NCI-H2196 (cell line): ENCODE results near the gene USP9X.
"Not testable (repeated sequence)": the region's sequence is repeated elsewhere in the genome, so short reads cannot be mapped to it uniquely, and the experiment has no call there.

Experiments used
- DNase-seq: peaks from one replicate; lab custom pipeline; 2025; ENCODE audit not compliant: unreplicated experiment; lab: John Stamatoyannopoulos, UW

Gene USP9X

GRCh38 chrX:41184312-41184711, 99.1 kb downstream of the USP9X start:
- DNase-seq, result no peak

GRCh38 chrX:41186946-41187345, 101.7 kb downstream of the USP9X start:
- not testable (repeated sequence) for DNase-seq

GRCh38 chrX:41189156-41189555, 103.9 kb downstream of the USP9X start:
- no peak for DNase-seq

DNA sequence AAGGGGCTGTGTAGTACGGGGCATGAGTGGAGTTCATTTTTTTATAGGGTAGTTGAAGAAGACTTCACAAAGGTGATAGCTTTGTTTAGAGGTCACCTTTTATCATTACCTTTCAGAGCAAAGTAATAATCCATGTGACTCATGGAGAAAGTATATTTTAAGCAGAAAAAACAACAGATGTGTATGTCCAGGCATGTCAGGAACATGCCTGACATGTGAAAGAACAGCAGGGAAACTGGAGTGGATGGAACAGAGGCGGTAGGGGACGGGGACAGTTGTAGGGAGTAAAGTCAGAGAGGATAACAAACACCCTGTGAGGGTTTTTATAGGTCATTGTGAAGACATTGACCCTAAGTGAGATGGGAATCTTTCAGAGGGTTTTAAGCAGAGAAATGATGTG, 107.6 kb downstream of the USP9X start:
- DNase-seq, result no peak

DNA sequence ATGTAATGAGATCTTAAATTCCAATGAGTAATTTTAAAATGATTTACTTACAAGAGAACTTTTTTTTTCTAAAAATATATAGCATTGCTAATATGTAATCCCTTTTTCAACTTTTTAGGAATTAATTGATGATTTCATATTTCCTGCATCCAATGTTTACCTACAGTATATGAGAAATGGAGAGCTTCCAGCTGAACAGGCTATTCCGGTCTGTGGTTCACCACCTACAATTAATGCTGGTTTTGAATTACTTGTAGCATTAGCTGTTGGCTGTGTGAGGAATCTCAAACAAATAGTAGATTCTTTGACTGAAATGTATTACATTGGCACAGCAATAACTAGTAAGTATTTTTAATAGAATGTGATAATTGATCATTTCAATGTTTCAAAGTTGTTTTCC, 113.2 kb downstream of the USP9X start:
- peak; percentile 43 for DNase-seq

- no peak for DNase-seq
Measured at GRCh38 chrX:41200785-41201184, 115.5 kb downstream of the USP9X start.

DNA sequence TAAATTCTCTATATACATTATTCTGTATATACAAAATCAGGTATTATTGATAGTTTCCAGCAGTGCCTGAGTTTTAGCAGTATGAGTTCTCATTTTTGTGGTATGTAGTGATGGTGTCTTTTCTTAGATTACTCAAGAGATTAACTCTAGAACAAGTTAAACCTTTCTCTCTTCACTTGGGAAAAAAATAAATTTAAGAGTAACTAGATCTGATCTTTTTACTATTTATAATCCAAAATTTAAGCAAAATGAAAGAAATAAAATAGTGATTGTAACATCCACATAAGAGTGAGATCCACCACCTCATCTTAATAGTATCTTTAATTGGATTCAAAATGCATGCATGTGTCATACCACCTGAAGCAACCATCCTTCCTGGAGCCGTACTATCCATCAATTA, 124.6 kb downstream of the USP9X start:
- no peak for DNase-seq

DNA sequence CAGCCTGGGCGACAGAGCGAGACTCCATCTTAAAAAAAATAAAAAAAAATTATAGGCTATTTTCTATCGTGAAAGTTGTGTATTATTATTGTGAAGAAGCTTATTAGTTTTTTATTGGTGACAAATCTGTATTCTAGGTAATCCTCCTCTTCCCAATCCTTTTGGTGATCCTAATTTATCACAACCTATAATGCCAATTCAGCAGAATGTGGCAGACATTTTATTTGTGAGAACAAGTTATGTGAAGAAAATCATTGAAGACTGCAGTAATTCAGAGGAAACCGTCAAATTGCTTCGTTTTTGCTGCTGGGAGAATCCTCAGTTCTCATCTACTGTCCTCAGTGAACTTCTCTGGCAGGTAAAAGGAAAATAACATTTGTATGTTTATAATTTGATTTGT, 139.4 kb downstream of the USP9X start:
- DNase-seq, result no peak

DNA sequence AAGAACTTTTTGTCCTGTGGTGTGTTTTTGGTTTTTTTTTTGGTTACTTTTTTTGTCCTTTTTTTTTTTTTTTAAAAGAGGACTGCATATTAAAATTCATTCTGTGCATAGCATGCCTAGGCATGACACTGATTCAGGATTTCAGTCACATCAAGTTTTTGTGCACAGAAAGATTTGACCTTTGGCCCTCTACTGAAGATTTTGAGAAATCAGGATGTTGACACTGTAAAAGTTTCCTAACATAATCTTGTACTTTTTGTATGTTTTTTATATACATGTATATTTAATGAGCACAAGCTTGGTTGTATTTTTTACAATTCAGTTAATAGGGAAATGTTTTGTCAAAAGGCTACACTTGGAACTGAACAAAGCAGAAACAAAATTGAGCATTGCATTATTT, 148.7 kb downstream of the USP9X start:
- DNase-seq, result no peak

GRCh38 chrX:41234471-41234870, 149.2 kb downstream of the USP9X start:
- DNase-seq, result not testable (repeated sequence)

- no peak for DNase-seq
Measured at GRCh38 chrX:41234962-41235361, 149.7 kb downstream of the USP9X start.

GRCh38 chrX:41236629-41237028, 151.4 kb downstream of the USP9X start:
- no peak for DNase-seq

GRCh38 chrX:41240509-41240908, 155.3 kb downstream of the USP9X start:
- no peak for DNase-seq

DNA sequence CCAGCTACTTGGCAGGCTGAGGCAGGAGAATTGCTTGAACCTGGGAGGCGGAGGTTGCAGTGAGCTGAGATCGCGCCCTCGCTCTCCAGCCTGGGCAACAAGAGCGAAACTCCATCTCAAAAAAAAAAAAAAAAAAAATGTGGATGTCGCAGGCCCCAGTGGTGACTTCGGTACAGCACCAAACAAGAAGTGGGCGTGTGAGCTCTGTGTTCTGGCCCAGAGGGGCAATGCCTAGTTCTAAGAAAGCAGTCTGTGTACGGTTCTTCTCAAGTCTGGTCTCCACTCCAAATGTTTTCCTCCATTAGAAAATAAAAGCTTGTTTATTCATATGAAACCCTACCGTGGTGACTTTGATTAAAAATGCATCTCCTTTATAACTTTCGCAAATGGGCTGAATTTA, 156.7 kb downstream of the USP9X start:
- DNase-seq, result no peak

- DNase-seq, result no peak
Measured at GRCh38 chrX:41245641-41246040, 160.4 kb downstream of the USP9X start.

GRCh38 chrX:41250867-41251266, 165.6 kb downstream of the USP9X start:
- DNase-seq, result no peak

- no peak for DNase-seq
Measured at GRCh38 chrX:41257801-41258200, 172.6 kb downstream of the USP9X start.

DNA sequence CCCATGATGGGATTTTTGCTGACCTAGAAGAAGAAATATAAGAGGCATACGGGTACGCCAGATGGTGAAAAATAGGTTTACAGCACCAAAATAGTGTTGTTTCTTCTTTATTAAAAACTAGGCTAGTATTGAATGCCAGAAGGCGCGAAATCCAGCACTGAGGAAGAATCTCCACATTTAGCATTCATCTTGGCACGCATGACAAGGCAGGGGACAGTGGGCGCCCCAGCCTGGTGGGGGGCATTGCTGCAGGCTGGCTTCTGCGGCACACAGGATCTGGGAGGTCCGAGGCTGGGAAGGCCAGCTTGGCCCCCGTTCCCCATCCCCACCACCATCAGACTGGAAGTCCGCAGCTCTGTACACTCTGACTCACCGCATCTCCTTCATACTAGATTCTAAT, 173.0 kb downstream of the USP9X start:
- no peak for DNase-seq

DNA sequence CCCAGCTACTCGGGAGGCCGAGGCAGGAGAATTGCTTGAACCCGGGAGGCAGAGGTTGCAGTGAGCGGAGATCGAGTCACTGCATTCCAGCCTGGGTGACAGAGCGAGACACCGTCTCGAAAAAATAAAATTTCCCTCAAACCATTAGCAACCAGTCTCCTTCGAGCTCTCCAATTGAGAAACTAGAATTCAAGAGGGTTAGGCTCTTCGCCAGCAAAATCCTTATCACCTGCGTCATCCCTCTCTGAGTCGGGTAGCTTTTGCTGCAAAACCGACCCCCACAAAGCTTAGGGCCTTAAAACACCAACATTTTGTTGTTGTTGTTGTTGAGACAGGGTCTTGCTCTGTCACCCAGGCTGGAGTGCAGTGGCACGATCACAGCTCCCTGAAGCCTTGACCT, 173.6 kb downstream of the USP9X start:
- no peak for DNase-seq

DNA sequence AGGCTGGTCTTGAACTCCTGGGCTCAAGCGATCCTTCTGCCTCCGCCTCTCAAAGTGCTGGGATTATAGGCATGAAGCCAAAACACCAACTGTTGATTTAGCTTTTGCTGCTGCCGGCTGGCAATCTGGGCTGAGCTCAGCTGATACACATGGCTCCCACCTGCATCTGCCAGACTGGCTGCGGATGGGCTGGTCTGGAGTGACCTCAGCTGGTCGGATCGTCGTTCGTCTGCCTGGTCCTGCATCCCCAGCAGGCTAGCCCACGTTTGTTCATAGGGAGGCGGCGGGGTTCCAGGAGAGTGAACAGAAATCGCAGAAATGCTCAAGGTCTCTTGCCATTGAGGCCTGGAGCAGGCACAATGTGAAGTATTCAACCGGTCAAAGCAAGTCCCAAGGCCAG, 174.3 kb downstream of the USP9X start:
- no peak for DNase-seq

GRCh38 chrX:41265615-41266014, 180.4 kb downstream of the USP9X start:
- DNase-seq, result no peak

GRCh38 chrX:41273638-41274037, 188.4 kb downstream of the USP9X start:
- DNase-seq, result no peak

GRCh38 chrX:41275661-41276609, 190.7 kb downstream of the USP9X start:
- DNase-seq, result peak; percentile 52
